GM18507 (cell line): ENCODE data around the gene CAMSAP1.
"Not testable (repeated sequence)": the region's sequence is repeated elsewhere in the genome, so short reads cannot be mapped to it uniquely, and the experiment has no call there.

Source experiments
- DNase-seq: peaks from one replicate; pipeline ENCODE4 v3.0.0; 2011; ENCODE audit warnings: low read depth; ENCODE audit not compliant: insufficient read length; ENCODE audit errors: extremely low spot score
- FAIRE-seq: peaks from 2 replicates; lab custom pipeline; 2011; peaks lifted over from hg19 to GRCh38; lab: Jason Lieb, UNC

CAMSAP1 gene

GRCh38 chr9:135907431-135908092 lies at the start of gene CAMSAP1:
TSS of gene CAMSAP1 (minus strand) at chr9:135907546. CDS start at chr9:135907159, 387 bp downstream.
- peak; percentile 81 for DNase-seq
- peak; percentile 83 for FAIRE-seq

- DNase-seq = no peak
- no peak for FAIRE-seq
Measured at GRCh38 chr9:135956802-135957174, 49.4 kb upstream of the CAMSAP1 start.

GRCh38 chr9:135955934-135956801 lies 48.8 kb upstream of the CAMSAP1 start:
- FAIRE-seq (no peak), DNase-seq (no peak)

- DNase-seq (no peak), FAIRE-seq (no peak)
Measured at GRCh38 chr9:135952664-135953206, 45.4 kb upstream of the CAMSAP1 start.

- FAIRE-seq = no peak
- DNase-seq = no peak
Measured at GRCh38 chr9:135951889-135952663, 44.7 kb upstream of the CAMSAP1 start.

- not testable (repeated sequence) for FAIRE-seq, DNase-seq
Measured at GRCh38 chr9:135951310-135951709, 44.0 kb upstream of the CAMSAP1 start.

- FAIRE-seq, DNase-seq: not testable (repeated sequence)
Measured at GRCh38 chr9:135950841-135951240, 43.5 kb upstream of the CAMSAP1 start.

GRCh38 chr9:135950135-135950682 lies 42.9 kb upstream of the CAMSAP1 start:
- FAIRE-seq = no peak
- DNase-seq = no peak

GRCh38 chr9:135949501-135950134 lies 42.3 kb upstream of the CAMSAP1 start:
- DNase-seq = no peak
- no peak for FAIRE-seq

GRCh38 chr9:135948968-135949367 lies 41.6 kb upstream of the CAMSAP1 start:
- no peak for DNase-seq
- FAIRE-seq = no peak

- DNase-seq (no peak), FAIRE-seq (no peak)
Measured at GRCh38 chr9:135948446-135948845, 41.1 kb upstream of the CAMSAP1 start.

GRCh38 chr9:135947582-135947981 lies 40.2 kb upstream of the CAMSAP1 start:
- DNase-seq (no peak), FAIRE-seq (no peak)

- DNase-seq, FAIRE-seq: not testable (repeated sequence)
Measured at GRCh38 chr9:135947105-135947504, 39.8 kb upstream of the CAMSAP1 start.

- no peak for FAIRE-seq
- DNase-seq = no peak
Measured at GRCh38 chr9:135946392-135946994, 39.1 kb upstream of the CAMSAP1 start.

GRCh38 chr9:135945969-135946368 lies 38.6 kb upstream of the CAMSAP1 start:
- FAIRE-seq (no peak), DNase-seq (no peak)

GRCh38 chr9:135944444-135945252 lies 37.3 kb upstream of the CAMSAP1 start:
- DNase-seq (no peak), FAIRE-seq (no peak)

- not testable (repeated sequence) for FAIRE-seq, DNase-seq
Measured at GRCh38 chr9:135943604-135944003, 36.3 kb upstream of the CAMSAP1 start.
